Measurements from ENCODE around the gene SCN3A. TPM values are rescaled to one million over a fixed set of nuclear protein-coding genes. Genes with fewer than 3 reads are reported as not detected.

The SCN3A gene
- total RNA-seq (2016; rRNA removed; fragmentation: Illumina TruSeq; extraction: Trizol) (not detected in 2 replicates), polyA plus RNA-seq (2011; rRNA removed) (0.03 TPM in 1 of 2 replicates, not detected in the other), polyA minus RNA-seq (2011; rRNA and poly(A)+ RNA removed; ENCODE audit: low replicate concordance) (not detected in 2 replicates), Bru-seq, nascent RNA (percentile 1 among the genes with signal in this experiment), BruChase-seq, experiment 1, labeled RNA remaining after a 6-hour chase (percentile 4 among the genes with signal in this experiment), BruChase-seq, experiment 2, labeled RNA remaining after a 2-hour chase (percentile 1 among the genes with signal in this experiment)
- total RNA-seq (2016; cell fraction: cytosol; rRNA removed; fragmentation: Illumina TruSeq; extraction: Trizol; ENCODE audit: low read depth), result not detected in 2 replicates
- total RNA-seq (2016; cell fraction: insoluble cytoplasmic fraction; rRNA removed; fragmentation: Illumina TruSeq; extraction: Trizol), result not detected in 2 replicates
- not detected in 2 replicates for total RNA-seq (2016; cell fraction: membrane; rRNA removed; fragmentation: Illumina TruSeq; extraction: Trizol)
- total RNA-seq (2016; cell fraction: nucleus; rRNA removed; fragmentation: Illumina TruSeq; extraction: Trizol), result not detected in 2 replicates
- not detected in 2 replicates for polyA plus RNA-seq (2011; cell fraction: cytosol; rRNA removed)
- polyA plus RNA-seq (2011; cell fraction: nucleus; rRNA removed), result not detected in 2 replicates
- 0.08 and 0.11 TPM in 2 replicates for polyA plus RNA-seq (2012)
- polyA plus RNA-seq (2016; cell fraction: cytosol; fragmentation: Illumina TruSeq; extraction: Trizol; ENCODE audit: low read depth), result not detected in 2 replicates
- polyA plus RNA-seq (2016; cell fraction: insoluble cytoplasmic fraction; fragmentation: Illumina TruSeq; extraction: Trizol; ENCODE audit: low read depth), result not detected in 2 replicates
- not detected in 2 replicates for polyA plus RNA-seq (2016; cell fraction: membrane; fragmentation: Illumina TruSeq; extraction: Trizol; ENCODE audit: low read depth)
- polyA plus RNA-seq (2016; cell fraction: nucleus; fragmentation: Illumina TruSeq; extraction: Trizol; ENCODE audit: insufficient read depth, low read depth), result not detected in 2 replicates
- polyA minus RNA-seq (2011; cell fraction: cytosol; rRNA and poly(A)+ RNA removed), result not detected in 2 replicates
- under 0.01 TPM in 1 of 2 replicates, not detected in the other for polyA minus RNA-seq (2011; cell fraction: nucleus; rRNA and poly(A)+ RNA removed)
- long read RNA-seq, experiment 1, result 0 reads
- long read RNA-seq, experiment 2, result 0 reads

DNA sequence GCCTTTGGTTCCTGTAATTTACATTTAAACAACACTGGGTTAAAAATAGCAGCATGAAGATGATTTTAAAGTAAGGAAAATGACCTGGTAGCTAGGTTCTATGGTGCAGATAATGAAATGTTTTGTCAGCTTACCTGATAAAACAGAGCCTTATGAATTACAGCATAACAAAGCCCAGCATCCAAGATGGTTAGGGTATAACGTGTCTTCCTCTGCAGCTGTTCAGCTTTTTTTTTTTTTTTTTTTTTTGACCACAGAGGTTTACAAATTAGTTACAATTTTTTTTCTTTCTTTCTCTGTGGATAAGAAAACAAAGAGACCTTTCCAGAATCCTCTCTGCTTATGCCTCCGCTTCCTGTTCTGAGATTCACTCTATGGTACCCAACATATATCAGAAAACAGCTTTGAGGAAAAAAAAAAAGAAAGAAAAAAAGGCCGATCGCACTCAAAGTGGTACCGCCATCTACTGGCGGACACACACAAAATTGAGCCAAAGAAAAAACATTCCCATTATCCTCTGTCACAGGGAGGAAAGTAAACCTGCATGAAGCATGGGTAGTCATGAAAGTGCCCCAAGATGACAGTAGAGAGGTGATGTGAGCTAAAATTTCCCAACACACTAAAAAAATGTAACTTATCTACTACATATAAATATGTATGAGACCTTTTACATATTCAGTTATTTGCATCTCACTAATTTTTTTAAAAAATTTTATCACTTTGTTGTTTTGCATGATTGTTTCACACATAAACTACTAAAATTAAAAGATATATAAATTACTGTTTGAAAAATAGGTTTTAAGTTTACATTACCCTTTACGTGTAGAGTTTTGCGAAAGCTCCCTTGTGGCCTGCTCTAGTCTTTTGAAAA lies at the start of gene SCN3A:
Gene SCN3A (minus strand): TSS at position 362 of the 871 bp plus-strand sequence. CDS start 27,656 bp downstream, outside the sequence.
- in situ Hi-C loops (cut with HindIII; ENCODE audit: extremely low pct_ligation_motif_present, low pct_unique_long_range_greater_than_20kb), result loop anchor here (5.0 kb wide), 1 partner anchor 182 kb away; no protein-coding TSS in a partner anchor
- BruUV-seq (replicated peaks), result no TSS peak
- no peak within 1 kb of the TSS for H3K4me2 ChIP-seq (ENCODE audit: low read depth, low read length)
- no peaks in the 10 kb centered on the region for H3K36me3 ChIP-seq (replicated peaks in 1 of 2; ENCODE audit: control insufficient read depth in 1 of 2, insufficient read depth in 2 of 2, low read length in 2 of 2)
- no peak within 1 kb of the TSS for H3K9ac ChIP-seq (ENCODE audit: insufficient read depth, low read depth, low read length)
- DNase-seq (ENCODE audit: low spot score) (peak; percentile 54), ATAC-seq (peak; percentile 83), FAIRE-seq (peak; percentile 63)
- CTCF ChIA-PET (ENCODE audit: low intra/inter-chr PET ratio, low total read pairs), result interaction anchor here (0.8 to 4.6 kb wide), 2 partner anchors 188 to 211 kb away, joined by 3 to 109 read pairs; no protein-coding TSS in a partner anchor
- H3K27me3 ChIP-seq (ENCODE audit: control insufficient read depth in 1 of 2, insufficient read depth in 2 of 2, low read length in 2 of 2), result no peaks in the 10 kb centered on the region
- H3K9me3 ChIP-seq (ENCODE audit: low read length), result no peaks in the 10 kb centered on the region
- H3K79me2 ChIP-seq (ENCODE audit: insufficient read depth, low read length), result no peaks in the 10 kb centered on the region
- H3K4me1 ChIP-seq (ENCODE audit: insufficient read depth, low read length), result no peaks in the 10 kb centered on the region
- WGBS (ENCODE audit: low lambda C conversion rate), result 14% methylated on average over 8 of the region's 8 CpGs
- no peak within 1 kb of the TSS for H2AFZ ChIP-seq (ENCODE audit: low read length)
- H3K4me3 ChIP-seq (replicated peaks in 1 of 3; ENCODE audit: insufficient read depth in 1 of 3, low read depth in 2 of 3, low read length in 3 of 3), result no peak within 1 kb of the TSS
- intact Hi-C loops (cut with micrococcal nuclease; ENCODE audit: unreplicated experiment), result loop anchor here (1.0 to 10.0 kb wide), 3 partner anchors 189 to 469 kb away; no protein-coding TSS in a partner anchor
- H3K27ac ChIP-seq (ENCODE audit: extremely low read length, insufficient read depth, low read length), result no peak within 1 kb of the TSS
- POLR2A ChIA-PET, result no interaction called here
- no peaks in the 10 kb centered on the region for H4K20me1 ChIP-seq (ENCODE audit: insufficient read depth, low read length)
- 0 out of 2 replicates have a peak, but pooled peaks have one; percentile 10 for TF ChIP-seq RXRB (CRISPR knock-in tag; IDR thresholded peaks at IDR 0.05; ENCODE audit: borderline replicate concordance)
- TF ChIP-seq, protein P1, sequence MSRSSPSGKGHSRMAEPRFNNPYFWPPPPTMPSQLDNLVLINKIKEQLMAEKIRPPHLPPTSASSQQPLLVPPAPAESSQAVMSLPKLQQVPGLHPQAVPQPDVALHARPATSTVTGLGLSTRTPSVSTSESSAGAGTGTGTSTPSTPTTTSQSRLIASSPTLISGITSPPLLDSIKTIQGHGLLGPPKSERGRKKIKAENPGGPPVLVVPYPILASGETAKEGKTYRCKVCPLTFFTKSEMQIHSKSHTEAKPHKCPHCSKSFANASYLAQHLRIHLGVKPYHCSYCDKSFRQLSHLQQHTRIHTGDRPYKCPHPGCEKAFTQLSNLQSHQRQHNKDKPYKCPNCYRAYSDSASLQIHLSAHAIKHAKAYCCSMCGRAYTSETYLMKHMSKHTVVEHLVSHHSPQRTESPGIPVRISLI (CRISPR knock-in tag; IDR thresholded peaks at IDR 0.05; ENCODE audit: borderline replicate concordance), result peak; percentile 97
- peak; percentile 23 for TF ChIP-seq ASH2L (IDR thresholded peaks at IDR 0.05; ENCODE audit: insufficient read length, low read depth, low read length)
- TF ChIP-seq, protein P2, sequence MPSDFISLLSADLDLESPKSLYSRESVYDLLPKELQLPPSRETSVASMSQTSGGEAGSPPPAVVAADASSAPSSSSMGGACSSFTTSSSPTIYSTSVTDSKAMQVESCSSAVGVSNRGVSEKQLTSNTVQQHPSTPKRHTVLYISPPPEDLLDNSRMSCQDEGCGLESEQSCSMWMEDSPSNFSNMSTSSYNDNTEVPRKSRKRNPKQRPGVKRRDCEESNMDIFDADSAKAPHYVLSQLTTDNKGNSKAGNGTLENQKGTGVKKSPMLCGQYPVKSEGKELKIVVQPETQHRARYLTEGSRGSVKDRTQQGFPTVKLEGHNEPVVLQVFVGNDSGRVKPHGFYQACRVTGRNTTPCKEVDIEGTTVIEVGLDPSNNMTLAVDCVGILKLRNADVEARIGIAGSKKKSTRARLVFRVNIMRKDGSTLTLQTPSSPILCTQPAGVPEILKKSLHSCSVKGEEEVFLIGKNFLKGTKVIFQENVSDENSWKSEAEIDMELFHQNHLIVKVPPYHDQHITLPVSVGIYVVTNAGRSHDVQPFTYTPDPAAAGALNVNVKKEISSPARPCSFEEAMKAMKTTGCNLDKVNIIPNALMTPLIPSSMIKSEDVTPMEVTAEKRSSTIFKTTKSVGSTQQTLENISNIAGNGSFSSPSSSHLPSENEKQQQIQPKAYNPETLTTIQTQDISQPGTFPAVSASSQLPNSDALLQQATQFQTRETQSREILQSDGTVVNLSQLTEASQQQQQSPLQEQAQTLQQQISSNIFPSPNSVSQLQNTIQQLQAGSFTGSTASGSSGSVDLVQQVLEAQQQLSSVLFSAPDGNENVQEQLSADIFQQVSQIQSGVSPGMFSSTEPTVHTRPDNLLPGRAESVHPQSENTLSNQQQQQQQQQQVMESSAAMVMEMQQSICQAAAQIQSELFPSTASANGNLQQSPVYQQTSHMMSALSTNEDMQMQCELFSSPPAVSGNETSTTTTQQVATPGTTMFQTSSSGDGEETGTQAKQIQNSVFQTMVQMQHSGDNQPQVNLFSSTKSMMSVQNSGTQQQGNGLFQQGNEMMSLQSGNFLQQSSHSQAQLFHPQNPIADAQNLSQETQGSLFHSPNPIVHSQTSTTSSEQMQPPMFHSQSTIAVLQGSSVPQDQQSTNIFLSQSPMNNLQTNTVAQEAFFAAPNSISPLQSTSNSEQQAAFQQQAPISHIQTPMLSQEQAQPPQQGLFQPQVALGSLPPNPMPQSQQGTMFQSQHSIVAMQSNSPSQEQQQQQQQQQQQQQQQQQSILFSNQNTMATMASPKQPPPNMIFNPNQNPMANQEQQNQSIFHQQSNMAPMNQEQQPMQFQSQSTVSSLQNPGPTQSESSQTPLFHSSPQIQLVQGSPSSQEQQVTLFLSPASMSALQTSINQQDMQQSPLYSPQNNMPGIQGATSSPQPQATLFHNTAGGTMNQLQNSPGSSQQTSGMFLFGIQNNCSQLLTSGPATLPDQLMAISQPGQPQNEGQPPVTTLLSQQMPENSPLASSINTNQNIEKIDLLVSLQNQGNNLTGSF (CRISPR knock-in tag; IDR thresholded peaks at IDR 0.05), result no peak
- TF ChIP-seq ZNF124 (CRISPR knock-in tag; IDR thresholded peaks at IDR 0.05), result 0 out of 2 replicates have a peak, but pooled peaks have one; percentile 67
- TF ChIP-seq STAG1 (CRISPR knock-in tag; IDR thresholded peaks at IDR 0.05), result peak; percentile 92
- TF ChIP-seq ZNF230 (CRISPR knock-in tag; IDR thresholded peaks at IDR 0.05), result peak; percentile 100
- TF ChIP-seq SMC3 (IDR thresholded peaks at IDR 0.05; ENCODE audit: low read length), result peak; percentile 92
- TF ChIP-seq ZNF629 (CRISPR knock-in tag; conservative IDR thresholded peaks at IDR 0.05), result peak; percentile 57
- 0 out of 2 replicates have a peak, but pooled peaks have one; percentile 23 for TF ChIP-seq RAD21 (CRISPR knock-in tag; IDR thresholded peaks at IDR 0.05)
- 0 out of 2 replicates have a peak, but pooled peaks have one; percentile 30 for TF ChIP-seq PPARG (CRISPR knock-in tag; conservative IDR thresholded peaks at IDR 0.05)

All from HepG2 (cell line).